Epithelial cell of alveolus of lung (primary cell): ENCODE measurements around the gene MIEF1. TPM values are rescaled to one million over a fixed set of nuclear protein-coding genes. Genes with fewer than 3 reads are reported as not detected.

ENCODE experiments used
- total RNA-seq: library from RNA; depleted of rRNA; stranded (reverse); fragments of >200 nt; gene quantifications from 2 replicates; pipeline ENCODE4 v1.2.1, GENCODE V29; 2015

MIEF1 gene
- 28.0 and 28.1 TPM in 2 replicates for total RNA-seq

GRCh38 chr22:39502109-39502788, at the start of gene MIEF1:
Gene MIEF1, plus strand, starts transcription at chr22:39502290. Its CDS starts 9,005 bp downstream, at chr22:39511295.

GRCh38 chr22:39456522-39457197, 45.4 kb upstream of the MIEF1 start, which contains the start of gene MGAT3:
Gene MGAT3, plus strand, starts transcription at chr22:39457012. Its CDS starts 30,336 bp downstream, at chr22:39487348.

GRCh38 chr22:39520226-39521105, 18.4 kb downstream of the MIEF1 start, which contains the start of gene ATF4:
Gene ATF4, plus strand, starts transcription at chr22:39520562. Its CDS starts 884 bp downstream, at chr22:39521446.

GRCh38 chr22:39532215-39533073, 30.4 kb downstream of the MIEF1 start, which contains the start of gene RPS19BP1:
Gene RPS19BP1, minus strand, starts transcription at chr22:39532748. Its CDS starts 10 bp downstream, at chr22:39532738.

Other genes starting within 250 kb of the MIEF1 start
- 2,696 and 3,597 TPM in 2 replicates for gene RPL3, start 182.7 kb upstream of the MIEF1 start, total RNA-seq
- gene SYNGR1, start 152.3 kb upstream of the MIEF1 start, total RNA-seq: 6.5 and 6.7 TPM in 2 replicates
- 18.9 and 30.4 TPM in 2 replicates for gene TAB1, start 102.5 kb upstream of the MIEF1 start, total RNA-seq
- 1.9 and 2.1 TPM in 2 replicates for gene MGAT3, start 45.3 kb upstream of the MIEF1 start, total RNA-seq
- 358 and 403 TPM in 2 replicates for gene ATF4, start 18.3 kb downstream of the MIEF1 start, total RNA-seq
- 99.9 and 102 TPM in 2 replicates for gene RPS19BP1, start 30.5 kb downstream of the MIEF1 start, total RNA-seq
- under 0.01 and 0.16 TPM in 2 replicates for gene CACNA1I, start 68.5 kb downstream of the MIEF1 start, total RNA-seq